C4-2B (cell line): ENCODE results near the gene MAN1A1.

ENCODE experiments used
- CTCF ChIP-seq: fragments of 450-650 bp; conservative IDR thresholded peaks from 2 replicates; pipeline ENCODE4 v1.5.1; 2017; ENCODE audit warnings: mild to moderate bottlenecking
- ZFX ChIP-seq: fragments of 450-650 bp; IDR thresholded peaks from 2 replicates; pipeline ENCODE4 v1.6.1; 2017

GRCh38 chr6:119312441-119312840, 37.1 kb downstream of the MAN1A1 start:
- TF ChIP-seq CTCF, result no peak
- no peak for TF ChIP-seq ZFX
